ENCODE data around the gene CTBP2. TPM values are rescaled to one million over a fixed set of nuclear protein-coding genes. Genes with fewer than 3 reads are reported as not detected.

The CTBP2 gene
- total RNA-seq, 4 donors from 2014 or later, result 65.9 to 129 (median 71.2) TPM

DNA sequence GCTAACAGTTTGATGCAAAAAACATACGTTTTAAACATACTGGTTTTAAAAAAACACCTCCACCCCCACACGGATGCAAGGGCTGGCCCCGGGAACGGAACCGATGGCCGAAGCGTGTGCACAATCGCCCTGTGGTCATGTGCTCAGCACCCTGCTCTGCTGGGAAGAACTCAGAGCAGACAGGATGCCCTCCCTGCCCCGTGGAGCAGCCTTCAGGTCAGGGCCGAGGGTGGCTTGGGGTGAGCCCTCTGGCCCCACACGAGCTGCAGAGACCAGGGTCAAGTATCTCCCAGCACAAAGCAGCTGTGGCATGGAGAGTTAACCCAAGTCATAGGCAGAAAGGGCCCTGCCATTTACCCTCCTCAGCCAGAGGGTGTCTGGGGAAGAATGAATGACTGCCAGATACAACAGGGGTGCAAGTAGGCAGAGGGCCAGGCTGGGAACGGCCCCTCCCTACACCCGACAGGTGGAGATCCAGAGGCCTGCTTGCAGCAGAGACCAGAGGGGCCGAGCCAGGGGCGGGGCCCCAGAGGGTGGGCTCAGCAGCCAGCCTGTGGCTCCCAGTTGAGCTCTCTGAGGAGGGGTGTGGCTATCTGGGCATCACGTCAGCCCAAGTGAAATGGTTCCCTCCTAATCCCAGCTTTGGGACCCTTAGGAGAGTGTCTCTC is 161.6 kb downstream of the CTBP2 start:
- peak; percentile 18 to 19 for DNase-seq
- intact Hi-C loops (cut with DNase I; ENCODE audit: low total_unique reads), result no loop called here
- Histone ChIP-seq H3K9me3 (no peaks in the 10 kb centered on the region), H3K36me3 (no peaks in the 10 kb centered on the region), H3K4me1 (peaks cover 12 to 27% of the 10 kb centered on the region in 2 donors), H3K27me3 (no peaks in the 10 kb centered on the region), H3K4me3 (no peak overlapping the region), H3K27ac (peak overlapping the region; percentile 63 to 65)
- TF ChIP-seq, protein P1, sequence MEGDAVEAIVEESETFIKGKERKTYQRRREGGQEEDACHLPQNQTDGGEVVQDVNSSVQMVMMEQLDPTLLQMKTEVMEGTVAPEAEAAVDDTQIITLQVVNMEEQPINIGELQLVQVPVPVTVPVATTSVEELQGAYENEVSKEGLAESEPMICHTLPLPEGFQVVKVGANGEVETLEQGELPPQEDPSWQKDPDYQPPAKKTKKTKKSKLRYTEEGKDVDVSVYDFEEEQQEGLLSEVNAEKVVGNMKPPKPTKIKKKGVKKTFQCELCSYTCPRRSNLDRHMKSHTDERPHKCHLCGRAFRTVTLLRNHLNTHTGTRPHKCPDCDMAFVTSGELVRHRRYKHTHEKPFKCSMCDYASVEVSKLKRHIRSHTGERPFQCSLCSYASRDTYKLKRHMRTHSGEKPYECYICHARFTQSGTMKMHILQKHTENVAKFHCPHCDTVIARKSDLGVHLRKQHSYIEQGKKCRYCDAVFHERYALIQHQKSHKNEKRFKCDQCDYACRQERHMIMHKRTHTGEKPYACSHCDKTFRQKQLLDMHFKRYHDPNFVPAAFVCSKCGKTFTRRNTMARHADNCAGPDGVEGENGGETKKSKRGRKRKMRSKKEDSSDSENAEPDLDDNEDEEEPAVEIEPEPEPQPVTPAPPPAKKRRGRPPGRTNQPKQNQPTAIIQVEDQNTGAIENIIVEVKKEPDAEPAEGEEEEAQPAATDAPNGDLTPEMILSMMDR (IDR thresholded peaks at IDR 0.05), result no peak
- no peak for TF ChIP-seq POLR2A (IDR thresholded peaks at IDR 0.05)

DNA sequence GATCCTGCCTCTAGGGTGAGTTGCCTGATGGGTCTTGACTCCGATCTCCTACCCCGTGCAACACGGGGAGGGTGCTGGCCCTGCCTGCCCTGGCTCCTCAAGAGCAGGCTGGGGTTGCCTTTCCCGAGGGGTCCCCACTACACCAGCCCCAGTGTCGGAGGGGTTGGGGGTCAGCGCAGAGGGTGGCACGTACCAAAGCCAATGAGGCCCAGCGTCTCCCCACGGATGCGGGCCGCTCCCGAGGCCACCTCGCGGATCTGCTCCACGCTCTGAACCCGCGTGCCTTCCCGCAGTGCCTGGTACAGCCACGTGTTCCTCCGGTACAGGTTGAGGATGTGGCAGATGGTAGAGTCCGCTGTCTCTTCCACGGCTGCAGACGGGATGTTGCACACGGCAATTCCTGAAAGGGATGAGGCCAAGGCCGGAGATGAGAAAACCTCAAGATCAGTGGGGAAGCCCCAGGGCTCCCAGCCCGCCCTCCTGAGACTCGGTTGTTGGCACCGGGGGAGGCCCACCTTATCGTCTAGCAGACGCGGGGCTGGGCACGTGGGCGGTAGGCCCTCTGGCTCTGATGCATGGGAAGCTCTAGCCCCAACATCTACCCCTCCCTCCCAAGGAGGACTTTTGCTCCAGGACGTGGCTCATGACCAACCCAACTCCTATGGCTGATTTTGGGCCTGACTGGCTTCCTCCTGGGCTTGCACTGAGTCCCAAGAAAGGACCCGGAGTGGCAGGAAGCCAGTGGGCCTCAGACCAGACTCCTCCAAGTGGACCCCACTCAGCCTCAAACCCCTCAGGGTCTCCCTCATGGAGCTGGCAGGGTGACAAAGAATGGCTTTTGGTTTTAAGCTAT is 162.4 kb downstream of the CTBP2 start:
- H3K9me3 ChIP-seq, result no peaks in the 10 kb centered on the region
- no peaks in the 10 kb centered on the region for H3K36me3 ChIP-seq
- H3K27ac ChIP-seq, result peak overlapping the region; percentile 63 to 65
- TF ChIP-seq, protein P1 (IDR thresholded peaks at IDR 0.05), result no peak
- no peak for TF ChIP-seq POLR2A (IDR thresholded peaks at IDR 0.05)
- H3K4me3 ChIP-seq, result no peak overlapping the region
- H3K4me1 ChIP-seq, result peaks cover 12 to 27% of the 10 kb centered on the region in 2 donors
- H3K27me3 ChIP-seq, result no peaks in the 10 kb centered on the region
- peak; percentile 15 to 30 for DNase-seq
- intact Hi-C loops (cut with DNase I; ENCODE audit: low total_unique reads), result no loop called here

DNA sequence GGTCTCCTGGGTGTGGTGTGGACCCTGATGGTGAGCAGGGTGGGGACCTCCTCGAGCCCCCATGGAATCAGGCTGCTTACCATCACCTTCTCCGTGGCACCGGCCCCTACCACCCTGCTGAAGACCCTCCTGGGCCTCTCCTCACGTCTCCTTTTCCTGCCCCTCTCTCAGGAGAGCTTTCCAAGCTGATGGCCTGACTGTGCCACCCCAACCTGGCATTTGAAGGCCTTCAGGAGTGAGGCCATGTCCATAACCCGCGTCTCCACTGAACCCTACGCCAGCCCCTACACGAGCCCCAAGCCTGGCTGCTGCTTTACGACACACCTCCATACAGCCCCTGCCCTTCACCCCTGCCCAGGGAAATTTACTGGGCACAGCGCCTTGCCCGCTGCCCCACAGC is 163.1 kb downstream of the CTBP2 start:
- no peaks in the 10 kb centered on the region for H3K9me3 ChIP-seq
- H3K27me3 ChIP-seq, result no peaks in the 10 kb centered on the region
- no peak overlapping the region for H3K4me3 ChIP-seq
- H3K4me1 ChIP-seq, result peaks cover 12 to 27% of the 10 kb centered on the region in 2 donors
- TF ChIP-seq, protein P1 (IDR thresholded peaks at IDR 0.05), result no peak
- TF ChIP-seq POLR2A (IDR thresholded peaks at IDR 0.05), result no peak
- no peak overlapping the region for H3K27ac ChIP-seq
- peak in 1 of 2 donors; percentile 14 for DNase-seq
- no peaks in the 10 kb centered on the region for H3K36me3 ChIP-seq
- intact Hi-C loops (cut with DNase I; ENCODE audit: low total_unique reads), result no loop called here

DNA sequence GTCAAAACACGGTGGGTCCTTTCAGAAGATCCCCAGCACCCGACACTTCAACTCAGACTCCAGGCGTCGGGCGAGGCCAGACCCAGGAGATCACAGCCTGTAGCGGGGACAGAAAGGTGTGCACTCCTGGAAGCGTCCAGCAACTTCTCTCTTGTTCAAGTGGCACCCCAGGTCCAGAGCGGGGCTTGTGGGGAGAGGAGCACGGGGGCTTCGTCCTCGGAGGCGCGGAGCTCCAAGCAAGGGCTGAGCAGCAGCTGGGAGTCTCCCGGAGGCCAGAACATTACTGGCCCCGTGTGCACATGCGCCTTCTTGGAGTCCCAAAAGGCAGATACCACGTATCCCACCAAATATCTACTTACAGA is 163.5 kb downstream of the CTBP2 start:
- peaks cover 12 to 27% of the 10 kb centered on the region in 2 donors for H3K4me1 ChIP-seq
- intact Hi-C loops (cut with DNase I; ENCODE audit: low total_unique reads), result no loop called here
- TF ChIP-seq POLR2A (IDR thresholded peaks at IDR 0.05), result no peak
- TF ChIP-seq, protein P1 (IDR thresholded peaks at IDR 0.05), result no peak

More for the DNA sequence above, 163.5 kb downstream of the CTBP2 start:
- H3K9me3 ChIP-seq, result no peaks in the 10 kb centered on the region
- H3K27me3 ChIP-seq, result no peaks in the 10 kb centered on the region
- no peak overlapping the region for H3K27ac ChIP-seq
- no peaks in the 10 kb centered on the region for H3K36me3 ChIP-seq
- no peak for DNase-seq
- H3K4me3 ChIP-seq, result no peak overlapping the region
